MM.1S (cell line): ENCODE measurements around the gene KCNG2.

ENCODE experiments used
- DNase-seq: peaks from one replicate; pipeline ENCODE4 v3.0.0-alpha.2; 2015
- H2AFZ ChIP-seq: fragments of 300-600 bp; sonication (generic); 2 replicates; pipeline ENCODE4 v1.6.0; 2016; ENCODE audit warnings: antibody characterized with exemption, low read length
- H3F3A ChIP-seq: fragments of 300-600 bp; sonication (generic); 2 replicates; pipeline ENCODE4 v1.6.1; 2016; ENCODE audit warnings: mild to moderate bottlenecking, antibody characterized with exemption, low read length, moderate library complexity, mixed read lengths; ENCODE audit not compliant: insufficient read depth
- H3K27ac ChIP-seq: fragments of 300-600 bp; sonication (generic); 2 replicates; pipeline ENCODE4 v1.5.1; 2016; ENCODE audit warnings: mild to moderate bottlenecking, low read length
- H3K27me3 ChIP-seq: fragments of 300-600 bp; sonication (generic); replicated peaks from 2 replicates; pipeline ENCODE4 v1.6.0; 2016; ENCODE audit warnings: low read length; ENCODE audit not compliant: insufficient read depth
- H3K36me3 ChIP-seq: fragments of 300-600 bp; sonication (generic); replicated peaks from 2 replicates; pipeline ENCODE4 v1.6.1; 2016; ENCODE audit warnings: mild to moderate bottlenecking, low read length, mixed read lengths; ENCODE audit not compliant: insufficient read depth
- H3K4me1 ChIP-seq: fragments of 300-600 bp; sonication (generic); 2 replicates; pipeline ENCODE4 v1.6.1; 2016; ENCODE audit warnings: low read length, mixed read lengths
- H3K4me2 ChIP-seq: fragments of 300-600 bp; sonication (generic); 2 replicates; pipeline ENCODE4 v1.6.0; 2016; ENCODE audit warnings: low read depth, low read length
- H3K4me3 ChIP-seq: fragments of 300-600 bp; sonication (generic); 2 replicates; pipeline ENCODE4 v1.5.1; 2016; ENCODE audit warnings: low read length, mixed read lengths
- H3K79me2 ChIP-seq: fragments of 300-600 bp; sonication (generic); 2 replicates; pipeline ENCODE4 v1.6.1; 2016; ENCODE audit warnings: mixed run types, low read length, mixed read lengths
- H3K9ac ChIP-seq: fragments of 300-600 bp; sonication (generic); 2 replicates; pipeline ENCODE4 v1.6.1; 2016; ENCODE audit warnings: low read length, mixed read lengths
- H3K9me2 ChIP-seq: fragments of 300-600 bp; sonication (generic); replicated peaks from 2 replicates; pipeline ENCODE4 v1.6.1; 2016; ENCODE audit warnings: mild to moderate bottlenecking, low read length, mixed read lengths; ENCODE audit not compliant: insufficient read depth
- H3K9me3 ChIP-seq: fragments of 300-600 bp; sonication (generic); replicated peaks from 2 replicates; pipeline ENCODE4 v1.6.1; 2016; ENCODE audit warnings: mild to moderate bottlenecking, low read length, mixed read lengths; ENCODE audit not compliant: insufficient read depth
- H4K20me1 ChIP-seq: fragments of 300-600 bp; sonication (generic); 2 replicates; pipeline ENCODE4 v1.6.1; 2016; ENCODE audit warnings: mild to moderate bottlenecking, low read length, moderate library complexity, mixed read lengths; ENCODE audit not compliant: insufficient read depth
- CTCF ChIP-seq: fragments of 300-600 bp; sonication (generic); IDR thresholded peaks from 2 replicates; pipeline ENCODE4 v1.5.1; 2016; ENCODE audit warnings: antibody characterized with exemption, low read length, mixed read lengths
- EZH2 ChIP-seq: fragments of 300-600 bp; sonication (generic); optimal IDR thresholded peaks from 2 replicates; pipeline ENCODE3; 2017; ENCODE audit warnings: low read depth, mild to moderate bottlenecking, antibody characterized with exemption, low read length, mixed read lengths
- EZH2phosphoT487 ChIP-seq: fragments of 300-600 bp; sonication (generic); IDR thresholded peaks from 2 replicates; pipeline ENCODE4 v1.6.1; 2018; ENCODE audit warnings: antibody characterized with exemption, low read length

Gene KCNG2

DNA sequence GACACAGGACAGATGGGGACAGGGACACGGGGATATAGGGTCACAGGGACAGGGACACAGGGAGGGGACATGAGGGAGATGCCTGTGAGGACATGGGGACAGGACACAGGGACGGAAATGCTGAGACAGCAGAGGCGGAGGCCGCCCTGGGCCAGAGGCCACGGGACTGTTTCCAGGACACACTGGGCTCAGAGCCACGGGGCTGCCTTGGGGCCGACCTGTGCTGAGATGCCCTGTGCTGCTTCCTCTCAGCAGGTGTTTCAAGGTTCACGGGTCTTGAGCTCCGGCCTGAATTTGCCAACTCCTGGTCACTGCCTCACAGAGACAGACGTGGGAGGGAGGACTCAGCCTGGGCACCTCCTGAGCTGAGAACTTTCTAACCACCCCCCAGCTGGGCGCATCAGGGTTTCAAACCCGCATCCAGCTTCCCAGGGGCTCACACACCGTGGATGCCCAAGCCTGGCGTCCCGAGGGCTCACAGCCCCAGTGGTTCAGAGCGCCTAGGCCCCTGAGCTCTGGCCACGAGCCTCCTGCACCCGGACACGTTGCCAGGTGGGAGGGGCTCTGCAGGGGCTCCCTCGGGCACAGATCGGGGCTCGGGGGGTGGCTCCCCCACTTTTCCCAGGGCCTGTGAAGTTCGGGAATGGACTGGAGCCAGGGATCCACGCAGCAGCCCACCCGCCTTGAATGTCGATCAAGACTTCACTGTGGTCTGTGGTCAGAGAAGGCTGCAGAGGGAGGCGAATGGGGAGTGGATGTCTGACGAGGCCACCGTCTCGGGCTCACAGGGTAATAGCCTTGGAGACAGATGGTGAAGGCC lies 89.7 kb downstream of the KCNG2 start:
- H3K4me1 ChIP-seq = no peaks in the 10 kb centered on the region
- no peak for TF ChIP-seq EZH2phosphoT487
- no peak for TF ChIP-seq CTCF
- no peak for TF ChIP-seq EZH2
- H3K36me3 ChIP-seq = no peaks in the 10 kb centered on the region
- no peak for DNase-seq
- H3K9me2 ChIP-seq = no peaks in the 10 kb centered on the region
- H3K27ac ChIP-seq = no peak overlapping the region
- H4K20me1 ChIP-seq = no peaks in the 10 kb centered on the region
- H3K9ac ChIP-seq = no peak overlapping the region
- H2AFZ ChIP-seq = no peak overlapping the region
- H3F3A ChIP-seq = no peaks in the 10 kb centered on the region
- H3K4me2 ChIP-seq = no peak overlapping the region
- H3K9me3 ChIP-seq = no peaks in the 10 kb centered on the region
- H3K79me2 ChIP-seq = no peaks in the 10 kb centered on the region
- no peaks in the 10 kb centered on the region for H3K27me3 ChIP-seq
- H3K4me3 ChIP-seq = no peak overlapping the region

DNA sequence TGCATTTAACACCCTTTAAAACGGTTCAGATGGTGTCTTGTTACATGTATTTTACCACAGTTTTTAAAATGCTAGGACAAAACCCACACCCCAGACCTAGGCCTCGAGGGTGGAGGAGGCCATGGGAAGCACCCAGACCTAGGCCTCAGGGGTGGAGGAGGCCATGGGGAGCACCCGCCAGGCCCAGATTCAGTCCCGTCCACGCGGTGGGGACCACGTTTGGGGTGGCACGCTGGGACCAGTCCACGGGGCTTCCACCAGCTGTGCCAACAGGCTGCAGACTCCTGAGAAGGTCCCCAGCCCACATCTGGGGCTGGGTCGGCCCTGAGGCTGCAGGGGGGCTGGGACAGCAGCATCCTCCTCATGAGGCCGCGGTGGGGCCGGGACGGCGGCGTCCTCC lies 90.3 kb downstream of the KCNG2 start:
- H3K36me3 ChIP-seq = no peaks in the 10 kb centered on the region
- TF ChIP-seq CTCF (no peak), EZH2 (no peak), EZH2phosphoT487 (no peak)
- no peaks in the 10 kb centered on the region for H3K79me2 ChIP-seq
- H3K4me3 ChIP-seq = no peak overlapping the region
- no peak overlapping the region for H3K4me2 ChIP-seq
- H3K9me3 ChIP-seq = no peaks in the 10 kb centered on the region
- no peaks in the 10 kb centered on the region for H3K4me1 ChIP-seq
- no peak for DNase-seq
- no peak overlapping the region for H2AFZ ChIP-seq
- H3K27me3 ChIP-seq = no peaks in the 10 kb centered on the region
- no peaks in the 10 kb centered on the region for H3F3A ChIP-seq
- H3K27ac ChIP-seq = no peak overlapping the region
- no peaks in the 10 kb centered on the region for H3K9me2 ChIP-seq
- H4K20me1 ChIP-seq = no peaks in the 10 kb centered on the region
- H3K9ac ChIP-seq = no peak overlapping the region

- H3F3A ChIP-seq = no peaks in the 10 kb centered on the region
- no peaks in the 10 kb centered on the region for H3K4me1 ChIP-seq
- DNase-seq = no peak
- no peaks in the 10 kb centered on the region for H4K20me1 ChIP-seq
- H3K36me3 ChIP-seq = no peaks in the 10 kb centered on the region
- no peak overlapping the region for H3K27ac ChIP-seq
- no peaks in the 10 kb centered on the region for H3K9me2 ChIP-seq
- no peak overlapping the region for H2AFZ ChIP-seq
- TF ChIP-seq EZH2 (no peak), EZH2phosphoT487 (no peak), CTCF (no peak)
- H3K27me3 ChIP-seq = no peaks in the 10 kb centered on the region
- no peak overlapping the region for H3K4me3 ChIP-seq
- H3K79me2 ChIP-seq = no peaks in the 10 kb centered on the region
- H3K9me3 ChIP-seq = no peaks in the 10 kb centered on the region
- H3K4me2 ChIP-seq = no peak overlapping the region
- no peak overlapping the region for H3K9ac ChIP-seq
These were observed 91.8 kb downstream of the KCNG2 start for GRCh38 chr18:79889569-79889968.
